GM20000 (cell line): ENCODE measurements around the gene CCBE1.
A peak's percentile ranks its signal among the peaks of the same experiment; 100 is the strongest.

ENCODE experiments used
- DNase-seq: peaks from one replicate; pipeline ENCODE4 v3.0.0; 2012; ENCODE audit warnings: low spot score
- CTCF ChIP-seq: IDR thresholded peaks from 2 replicates; pipeline ENCODE4 v1.5.1; 2012; ENCODE audit warnings: mild to moderate bottlenecking, control low read depth; ENCODE audit errors: extremely low read depth, missing control alignments

Gene CCBE1

DNA sequence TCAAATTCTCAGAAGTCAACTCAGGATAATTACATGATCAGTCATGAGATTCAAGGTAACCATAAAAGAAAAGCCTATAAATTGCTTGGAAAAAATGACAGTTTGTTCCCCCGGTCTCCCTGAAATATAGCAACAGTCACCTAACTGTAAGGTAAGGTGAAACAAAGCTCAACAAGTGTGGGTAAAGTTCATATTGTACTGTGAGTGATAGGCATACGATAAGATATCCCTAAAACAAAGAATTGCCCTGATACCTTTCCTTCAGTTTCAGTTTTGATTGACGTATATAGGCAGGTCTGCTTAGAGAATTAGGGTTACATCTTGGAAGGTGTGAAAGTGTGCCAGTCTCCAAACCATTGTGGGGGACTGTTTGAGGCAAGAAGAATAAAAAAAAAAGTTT, 4.0 kb upstream of the CCBE1 start:
- TF ChIP-seq CTCF: no peak
- no peak for DNase-seq

- TF ChIP-seq CTCF: no peak
- DNase-seq: no peak
Observed at GRCh38 chr18:59700535-59700967, 3.3 kb upstream of the CCBE1 start.

DNA sequence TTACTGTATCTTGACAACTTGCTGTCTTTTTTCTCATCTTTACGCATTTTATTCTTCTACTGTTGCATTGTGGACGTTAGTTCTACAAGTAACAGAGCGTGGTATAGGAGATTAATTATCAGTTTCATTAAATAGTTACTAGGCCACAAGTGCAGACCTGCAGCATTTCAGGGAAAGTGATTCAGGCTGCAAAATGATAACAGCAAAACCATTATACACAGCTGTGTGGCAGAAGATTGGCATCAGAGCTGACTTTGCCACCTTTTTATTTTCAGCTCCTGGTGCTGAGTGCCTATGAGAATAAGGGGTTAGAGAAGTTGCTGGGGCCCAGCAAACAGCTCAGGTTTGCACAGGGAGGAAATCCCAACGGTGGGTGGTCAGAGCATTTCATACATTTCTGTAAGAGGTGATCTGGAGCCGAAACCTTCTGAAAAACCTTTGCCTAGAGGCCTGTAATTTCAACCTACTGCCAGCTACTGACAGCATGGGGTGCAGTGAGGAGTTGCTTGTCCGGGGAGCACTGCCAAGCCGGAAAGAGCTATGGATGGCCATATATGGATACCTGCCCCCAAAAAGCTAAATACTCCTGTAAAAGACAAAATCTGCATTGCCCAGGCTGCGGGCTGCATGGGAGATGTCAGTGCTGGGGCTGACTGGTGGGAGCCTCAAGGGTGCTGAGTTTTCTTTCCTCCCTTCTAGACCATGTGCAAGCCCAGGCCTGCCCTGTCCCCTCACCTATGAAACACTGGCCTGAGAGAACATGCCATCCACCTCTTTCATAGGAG, 2.7 kb upstream of the CCBE1 start:
- no peak for TF ChIP-seq CTCF
- no peak for DNase-seq

GRCh38 chr18:59699061-59699460, 1.8 kb upstream of the CCBE1 start:
- TF ChIP-seq CTCF: no peak
- no peak for DNase-seq

- no peak for TF ChIP-seq CTCF
- peak; percentile 44 for DNase-seq
Observed at GRCh38 chr18:59696311-59697235, 650 bp downstream of the CCBE1 start.

GRCh38 chr18:59695551-59695950, 1.7 kb downstream of the CCBE1 start:
- no peak for DNase-seq
- TF ChIP-seq CTCF: no peak

- no peak for DNase-seq
- TF ChIP-seq CTCF: no peak
Observed at GRCh38 chr18:59694824-59695223, 2.4 kb downstream of the CCBE1 start.
